Panc1 (cell line): ENCODE results near the gene CYP2C18. TPM values are rescaled to one million over a fixed set of nuclear protein-coding genes. Genes with fewer than 3 reads are reported as not detected.

Experiments
- ATAC-seq: fragments of 200-7000 bp; cut with Tn5 transposase; 2 replicates; pipeline ENCODE4 v1.9.1; 2020; ENCODE audit warnings: mild to moderate bottlenecking, moderate library complexity
- BruUV-seq: library from RNA; stranded (reverse); fragments of 400-500 nt; replicated peaks from 2 replicates; lab custom pipeline; 2021; lab: Mats Ljungman, UMichigan
- CTCF ChIA-PET: fragments of 300-600 bp; sonication (Branson Sonifier 250); formaldehyde crosslinking; loops from one replicate; lab custom pipeline; 2022; ENCODE audit warnings: antibody characterized with exemption; lab: Charles Lee
- POLR2A ChIA-PET: fragments of 300-600 bp; sonication (Branson Sonifier 250); formaldehyde crosslinking; loops from one replicate; lab custom pipeline; 2022; ENCODE audit warnings: antibody characterized with exemption; lab: Charles Lee
- DNase-seq: peaks from one replicate; pipeline ENCODE4 v3.0.0-alpha.2; 2010; ENCODE audit warnings: low read depth, low spot score
- H3K27ac ChIP-seq: 2 replicates; pipeline ENCODE4 v1.5.1; 2011; ENCODE audit warnings: mild to moderate bottlenecking, low read length, inconsistent platforms
- H3K27me3 ChIP-seq: fragments of 200-500 bp; sonication (Bioruptor generic); 2 replicates; pipeline ENCODE4 v1.6.0; 2014; ENCODE audit warnings: low read length, inconsistent platforms; ENCODE audit not compliant: control insufficient read depth, insufficient read depth
- H3K36me3 ChIP-seq: fragments of 200-500 bp; sonication (Bioruptor generic); 2 replicates; pipeline ENCODE4 v1.5.1; 2014; ENCODE audit warnings: inconsistent platforms, mild to moderate bottlenecking, low read length, moderate library complexity; ENCODE audit not compliant: control insufficient read depth, insufficient read depth
- H3K4me1 ChIP-seq: 2 replicates; pipeline ENCODE4 v1.5.1; 2011; ENCODE audit warnings: inconsistent platforms, mild to moderate bottlenecking, low read length, moderate library complexity; ENCODE audit not compliant: control insufficient read depth, insufficient read depth
- H3K4me3 ChIP-seq, 2 experiments: 2 replicates each; pipeline ENCODE4 v1.5.1; 2011 to 2012; ENCODE audit warnings: low read depth in 2 of 2, low read length in 2 of 2, mild to moderate bottlenecking in 2 of 2, inconsistent platforms in 1 of 2, moderate library complexity in 1 of 2
- H3K9me3 ChIP-seq: fragments of 200-500 bp; sonication (Bioruptor generic); 2 replicates; pipeline ENCODE4 v1.5.1; 2014; ENCODE audit warnings: low read depth, mild to moderate bottlenecking, inconsistent platforms, low read length, moderate library complexity; ENCODE audit not compliant: control insufficient read depth, insufficient read depth
- POLR2AphosphoS5 ChIP-seq: IDR thresholded peaks from 2 replicates; pipeline ENCODE4 v1.6.1; 2012; ENCODE audit warnings: mild to moderate bottlenecking, low read depth, low read length, moderate library complexity
- SIN3A ChIP-seq: IDR thresholded peaks from 2 replicates; pipeline ENCODE4 v1.6.1; 2012; ENCODE audit warnings: low read depth, mild to moderate bottlenecking, low read length, moderate library complexity, borderline replicate concordance; ENCODE audit not compliant: insufficient read depth
- TCF7L2 ChIP-seq: IDR thresholded peaks from 2 replicates; pipeline ENCODE4 v1.6.1; 2011; ENCODE audit warnings: mild to moderate bottlenecking, low read depth, low read length, inconsistent platforms
- in situ Hi-C: cut with HindIII; loops from 2 replicates; pipeline ENCODE4 v1.10.0; 2016; ENCODE audit warnings: low sequenced_read_pairs, low pct_unique_long_range_greater_than_20kb
- intact Hi-C: fragments of 100-400 bp; cut with micrococcal nuclease; formaldehyde crosslinking; loops from one replicate; pipeline ENCODE4 v1.10.0; 2022; ENCODE audit not compliant: unreplicated experiment
- total RNA-seq: library from RNA; stranded (reverse); gene quantifications from one replicate; pipeline ENCODE4 v1.2.1, GENCODE V29; 2021; ENCODE audit not compliant: unreplicated experiment
- TF ChIP-seq, protein P1 (sequence below): fragments of 450-650 bp; IDR thresholded peaks from 2 replicates; pipeline ENCODE4 v1.5.1; 2017; ENCODE audit warnings: mild to moderate bottlenecking
- TF ChIP-seq, protein P2 (sequence below), 2 experiments: IDR thresholded peaks; 2 replicates each; pipeline ENCODE4 v1.6.1; 2011 to 2012; ENCODE audit warnings: low read depth in 2 of 2, control low read depth in 1 of 2, low read length in 1 of 2, mild to moderate bottlenecking in 1 of 2, moderate library complexity in 1 of 2; ENCODE audit not compliant: insufficient read depth in 1 of 2

CYP2C18 gene
- total RNA-seq, 1 experiment from 2014 or later = not detected

DNA sequence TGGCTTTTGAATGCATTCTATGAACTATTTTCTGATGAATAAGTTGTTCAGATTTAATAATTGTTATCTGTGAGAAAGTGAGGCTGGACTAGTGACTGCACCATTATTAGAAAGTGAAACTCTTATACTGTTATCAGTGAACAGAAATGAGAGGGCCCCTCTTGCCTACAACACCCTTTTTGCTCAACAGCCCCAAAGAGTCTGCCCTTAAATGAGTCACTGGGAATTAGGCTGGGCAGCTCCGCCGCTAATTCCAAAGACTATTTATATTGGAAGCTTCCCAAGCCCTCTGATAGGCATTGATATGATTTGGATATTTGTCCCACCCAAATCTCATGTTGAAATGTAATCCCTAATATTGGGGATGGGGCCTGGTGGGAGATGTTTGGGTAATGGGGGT, 7.0 kb upstream of the CYP2C18 start:
- peaks cover 4% of the 10 kb centered on the region; the same call in 1 of the 2 replicates for H3K27me3 ChIP-seq
- TF ChIP-seq SIN3A (no peak), TCF7L2 (no peak), POLR2AphosphoS5 (no peak)
- TF ChIP-seq, protein P1, sequence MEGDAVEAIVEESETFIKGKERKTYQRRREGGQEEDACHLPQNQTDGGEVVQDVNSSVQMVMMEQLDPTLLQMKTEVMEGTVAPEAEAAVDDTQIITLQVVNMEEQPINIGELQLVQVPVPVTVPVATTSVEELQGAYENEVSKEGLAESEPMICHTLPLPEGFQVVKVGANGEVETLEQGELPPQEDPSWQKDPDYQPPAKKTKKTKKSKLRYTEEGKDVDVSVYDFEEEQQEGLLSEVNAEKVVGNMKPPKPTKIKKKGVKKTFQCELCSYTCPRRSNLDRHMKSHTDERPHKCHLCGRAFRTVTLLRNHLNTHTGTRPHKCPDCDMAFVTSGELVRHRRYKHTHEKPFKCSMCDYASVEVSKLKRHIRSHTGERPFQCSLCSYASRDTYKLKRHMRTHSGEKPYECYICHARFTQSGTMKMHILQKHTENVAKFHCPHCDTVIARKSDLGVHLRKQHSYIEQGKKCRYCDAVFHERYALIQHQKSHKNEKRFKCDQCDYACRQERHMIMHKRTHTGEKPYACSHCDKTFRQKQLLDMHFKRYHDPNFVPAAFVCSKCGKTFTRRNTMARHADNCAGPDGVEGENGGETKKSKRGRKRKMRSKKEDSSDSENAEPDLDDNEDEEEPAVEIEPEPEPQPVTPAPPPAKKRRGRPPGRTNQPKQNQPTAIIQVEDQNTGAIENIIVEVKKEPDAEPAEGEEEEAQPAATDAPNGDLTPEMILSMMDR = no peak
- TF ChIP-seq, protein P2, sequence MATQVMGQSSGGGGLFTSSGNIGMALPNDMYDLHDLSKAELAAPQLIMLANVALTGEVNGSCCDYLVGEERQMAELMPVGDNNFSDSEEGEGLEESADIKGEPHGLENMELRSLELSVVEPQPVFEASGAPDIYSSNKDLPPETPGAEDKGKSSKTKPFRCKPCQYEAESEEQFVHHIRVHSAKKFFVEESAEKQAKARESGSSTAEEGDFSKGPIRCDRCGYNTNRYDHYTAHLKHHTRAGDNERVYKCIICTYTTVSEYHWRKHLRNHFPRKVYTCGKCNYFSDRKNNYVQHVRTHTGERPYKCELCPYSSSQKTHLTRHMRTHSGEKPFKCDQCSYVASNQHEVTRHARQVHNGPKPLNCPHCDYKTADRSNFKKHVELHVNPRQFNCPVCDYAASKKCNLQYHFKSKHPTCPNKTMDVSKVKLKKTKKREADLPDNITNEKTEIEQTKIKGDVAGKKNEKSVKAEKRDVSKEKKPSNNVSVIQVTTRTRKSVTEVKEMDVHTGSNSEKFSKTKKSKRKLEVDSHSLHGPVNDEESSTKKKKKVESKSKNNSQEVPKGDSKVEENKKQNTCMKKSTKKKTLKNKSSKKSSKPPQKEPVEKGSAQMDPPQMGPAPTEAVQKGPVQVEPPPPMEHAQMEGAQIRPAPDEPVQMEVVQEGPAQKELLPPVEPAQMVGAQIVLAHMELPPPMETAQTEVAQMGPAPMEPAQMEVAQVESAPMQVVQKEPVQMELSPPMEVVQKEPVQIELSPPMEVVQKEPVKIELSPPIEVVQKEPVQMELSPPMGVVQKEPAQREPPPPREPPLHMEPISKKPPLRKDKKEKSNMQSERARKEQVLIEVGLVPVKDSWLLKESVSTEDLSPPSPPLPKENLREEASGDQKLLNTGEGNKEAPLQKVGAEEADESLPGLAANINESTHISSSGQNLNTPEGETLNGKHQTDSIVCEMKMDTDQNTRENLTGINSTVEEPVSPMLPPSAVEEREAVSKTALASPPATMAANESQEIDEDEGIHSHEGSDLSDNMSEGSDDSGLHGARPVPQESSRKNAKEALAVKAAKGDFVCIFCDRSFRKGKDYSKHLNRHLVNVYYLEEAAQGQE (IDR thresholded peaks at IDR 0.05; ENCODE audit: insufficient read depth in 1 of 2, low read depth in 2 of 2, low read length in 1 of 2) = no peak
- intact Hi-C loops (no loop called here), in situ Hi-C loops (no loop called here)
- H3K36me3 ChIP-seq = no peaks in the 10 kb centered on the region
- BruUV-seq = no TSS peak
- no peak for DNase-seq
- POLR2A ChIA-PET = no interaction called here
- H3K4me1 ChIP-seq = no peaks in the 10 kb centered on the region
- no peak overlapping the region for H3K4me3 ChIP-seq
- CTCF ChIA-PET = no interaction called here
- ATAC-seq = no peak
- H3K27ac ChIP-seq = no peak overlapping the region
- no peaks in the 10 kb centered on the region for H3K9me3 ChIP-seq

DNA sequence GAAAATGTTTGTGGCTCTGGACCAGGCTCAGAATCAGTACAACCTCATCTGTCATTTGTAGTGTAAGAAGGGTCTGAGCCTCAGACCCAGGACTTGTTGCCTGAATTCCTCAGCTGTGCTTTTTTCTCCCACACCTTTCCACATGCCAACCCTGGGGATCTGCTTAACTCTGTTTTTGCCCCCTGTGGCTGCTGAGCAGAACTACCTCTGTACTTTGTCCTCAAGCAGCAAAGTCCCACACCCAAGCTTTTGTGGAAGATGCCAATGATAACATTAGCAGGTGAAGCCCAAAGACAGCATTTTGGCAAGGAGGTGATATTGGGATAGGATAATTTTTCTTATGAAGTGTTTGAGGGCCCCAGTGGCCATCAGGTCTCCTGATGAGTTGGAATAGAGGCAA, 5.8 kb upstream of the CYP2C18 start:
- TF ChIP-seq, protein P2 (IDR thresholded peaks at IDR 0.05; ENCODE audit: insufficient read depth in 1 of 2, low read depth in 2 of 2, low read length in 1 of 2) = no peak
- TF ChIP-seq, protein P1 = peak; percentile 34
- CTCF ChIA-PET = interaction anchor here (0.7 kb wide), 1 partner anchor 926 kb away, joined by 6 read pairs; no protein-coding TSS in a partner anchor
- Histone ChIP-seq H3K27ac (no peak overlapping the region), H3K9me3 (no peaks in the 10 kb centered on the region), H3K36me3 (no peaks in the 10 kb centered on the region), H3K27me3 (peaks cover 4% of the 10 kb centered on the region; the same call in 1 of the 2 replicates), H3K4me1 (no peaks in the 10 kb centered on the region), H3K4me3 (no peak overlapping the region)
- intact Hi-C loops (no loop called here), in situ Hi-C loops (no loop called here)
- no TSS peak for BruUV-seq
- ATAC-seq (peak; percentile 85), DNase-seq (no peak)
- POLR2A ChIA-PET = no interaction called here
